Endothelial cell (in vitro differentiated cells): Measurements from ENCODE around the gene SYMPK. TPM values are rescaled to one million over a fixed set of nuclear protein-coding genes. Genes with fewer than 3 reads are reported as not detected.

Source experiments
- DNase-seq: peaks from one replicate; pipeline ENCODE4 v3.0.0; 2021; ENCODE audit warnings: low spot score
- H3K27ac Mint-ChIP-seq: one replicate; pipeline ENCODE4 v1.8.0; 2021; ENCODE audit warnings: mixed read lengths, inconsistent platforms; ENCODE audit not compliant: unreplicated experiment
- H3K27me3 Mint-ChIP-seq: one replicate; pipeline ENCODE4 v1.8.0; 2021; ENCODE audit warnings: mild to moderate bottlenecking, moderate library complexity, mixed read lengths, inconsistent platforms; ENCODE audit not compliant: unreplicated experiment
- H3K36me3 Mint-ChIP-seq: one replicate; pipeline ENCODE4 v1.8.0; 2021; ENCODE audit warnings: mild to moderate bottlenecking, low read depth, mixed read lengths, inconsistent platforms; ENCODE audit not compliant: unreplicated experiment
- H3K4me1 Mint-ChIP-seq: one replicate; pipeline ENCODE4 v1.8.0; 2021; ENCODE audit warnings: mild to moderate bottlenecking, mixed read lengths, inconsistent platforms; ENCODE audit not compliant: unreplicated experiment
- H3K4me3 Mint-ChIP-seq: one replicate; pipeline ENCODE4 v1.8.0; 2021; ENCODE audit warnings: mild to moderate bottlenecking, mixed read lengths, inconsistent platforms; ENCODE audit not compliant: unreplicated experiment
- H3K9me3 Mint-ChIP-seq: one replicate; pipeline ENCODE4 v1.8.0; 2021; ENCODE audit warnings: mixed read lengths, inconsistent platforms; ENCODE audit not compliant: unreplicated experiment
- total RNA-seq: library from RNA; stranded (reverse); fragmentation: NEBNext Ultra II Directional; extraction: Animal tissue kit (Norgen Biotek cat#: 25700); gene quantifications from one replicate; pipeline ENCODE4 v1.2.1, GENCODE V29; 2021; ENCODE audit not compliant: unreplicated experiment
- TF ChIP-seq, protein P1 (sequence below): fragments of 200-600 bp; sonication (generic); IDR thresholded peaks from one replicate; pipeline ENCODE4 v1.5.0; 2021; ENCODE audit warnings: antibody characterized with exemption; ENCODE audit not compliant: unreplicated experiment

The SYMPK gene
- total RNA-seq, 1 donor from 2014 or later: 70.7 TPM

DNA sequence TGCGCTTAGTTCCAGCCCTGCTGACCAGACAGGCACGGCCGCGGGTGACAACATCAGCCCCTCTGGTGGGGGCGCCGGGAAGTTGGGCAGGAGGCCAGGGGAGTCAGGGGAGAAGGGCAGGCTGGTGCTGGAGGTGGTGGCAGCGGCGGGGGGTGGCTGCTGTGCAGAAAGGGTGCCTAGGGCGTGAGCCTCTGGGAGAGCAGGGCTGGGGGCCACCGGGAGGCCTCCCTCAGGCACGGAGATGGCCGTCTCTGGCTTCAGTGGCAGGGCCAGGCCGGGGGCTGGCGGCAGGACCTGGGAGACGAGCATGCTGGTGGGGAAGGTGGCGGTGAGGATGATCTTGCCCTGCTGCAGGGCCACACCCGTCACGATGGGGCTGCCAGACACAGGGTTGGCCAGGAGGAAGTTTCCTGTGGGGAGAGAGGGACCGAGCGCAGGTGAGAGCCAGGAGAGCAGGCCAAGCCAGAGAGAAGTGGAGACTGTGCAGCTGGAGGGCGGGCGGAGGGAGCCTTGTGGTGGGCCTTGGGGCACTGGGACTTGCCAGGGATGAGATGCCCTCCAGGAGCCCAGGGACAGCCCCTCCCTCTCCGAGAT is 97.1 kb downstream of the SYMPK start:
- H3K27me3 Mint-ChIP-seq: peaks cover 15% of the 10 kb centered on the region
- H3K4me3 Mint-ChIP-seq: no peak overlapping the region
- H3K4me1 Mint-ChIP-seq: peaks cover 10% of the 10 kb centered on the region
- H3K36me3 Mint-ChIP-seq: no peaks in the 10 kb centered on the region
- no peak overlapping the region for H3K27ac Mint-ChIP-seq
- H3K9me3 Mint-ChIP-seq: no peaks in the 10 kb centered on the region
- TF ChIP-seq, protein P1, sequence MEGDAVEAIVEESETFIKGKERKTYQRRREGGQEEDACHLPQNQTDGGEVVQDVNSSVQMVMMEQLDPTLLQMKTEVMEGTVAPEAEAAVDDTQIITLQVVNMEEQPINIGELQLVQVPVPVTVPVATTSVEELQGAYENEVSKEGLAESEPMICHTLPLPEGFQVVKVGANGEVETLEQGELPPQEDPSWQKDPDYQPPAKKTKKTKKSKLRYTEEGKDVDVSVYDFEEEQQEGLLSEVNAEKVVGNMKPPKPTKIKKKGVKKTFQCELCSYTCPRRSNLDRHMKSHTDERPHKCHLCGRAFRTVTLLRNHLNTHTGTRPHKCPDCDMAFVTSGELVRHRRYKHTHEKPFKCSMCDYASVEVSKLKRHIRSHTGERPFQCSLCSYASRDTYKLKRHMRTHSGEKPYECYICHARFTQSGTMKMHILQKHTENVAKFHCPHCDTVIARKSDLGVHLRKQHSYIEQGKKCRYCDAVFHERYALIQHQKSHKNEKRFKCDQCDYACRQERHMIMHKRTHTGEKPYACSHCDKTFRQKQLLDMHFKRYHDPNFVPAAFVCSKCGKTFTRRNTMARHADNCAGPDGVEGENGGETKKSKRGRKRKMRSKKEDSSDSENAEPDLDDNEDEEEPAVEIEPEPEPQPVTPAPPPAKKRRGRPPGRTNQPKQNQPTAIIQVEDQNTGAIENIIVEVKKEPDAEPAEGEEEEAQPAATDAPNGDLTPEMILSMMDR: no peak
- no peak for DNase-seq

Other genes starting within 250 kb of the SYMPK start
- 20.3 TPM for gene EML2, start 223.8 kb downstream of the SYMPK start, total RNA-seq
- 1.6 TPM for gene GIPR, start 194.9 kb downstream of the SYMPK start, total RNA-seq
- gene SNRPD2, start 171.2 kb downstream of the SYMPK start, total RNA-seq: 479 TPM
- 10.6 TPM for gene QPCTL, start 170.5 kb downstream of the SYMPK start, total RNA-seq
- gene FBXO46, start 132.3 kb downstream of the SYMPK start, total RNA-seq: 29.9 TPM
- not detected for gene MEIOSIN, start 129.7 kb downstream of the SYMPK start, total RNA-seq
- gene SIX5, start 93.9 kb downstream of the SYMPK start, total RNA-seq: 21.9 TPM
- 80.3 TPM for gene DMPK, start 80.7 kb downstream of the SYMPK start, total RNA-seq
- gene DMWD, start 70.3 kb downstream of the SYMPK start, total RNA-seq: 95.3 TPM
- 0.28 TPM for gene RSPH6A, start 47.8 kb downstream of the SYMPK start, total RNA-seq
- gene FOXA3, start 1.2 kb upstream of the SYMPK start, total RNA-seq: 1.1 TPM
- 17.6 TPM for gene IRF2BP1, start 23.0 kb upstream of the SYMPK start, total RNA-seq
- 9.0 TPM for gene MYPOP, start 39.5 kb upstream of the SYMPK start, total RNA-seq
- not detected for gene NANOS2, start 51.6 kb upstream of the SYMPK start, total RNA-seq
- 86.0 TPM for gene NOVA2, start 110.7 kb upstream of the SYMPK start, total RNA-seq
- gene CCDC61, start 132.3 kb upstream of the SYMPK start, total RNA-seq: 9.5 TPM
- 0.54 TPM for gene PGLYRP1, start 159.9 kb upstream of the SYMPK start, total RNA-seq
- not detected for gene IGFL4, start 177.9 kb upstream of the SYMPK start, total RNA-seq